Stimulated activated CD4-positive, alpha-beta T cell treated with anti-CD3 and anti-CD28 coated beads, Interleukin-4, amount 100 ng/mL, for 48 hours (primary cell): Measurements from ENCODE around the gene RAET1L.
"Not testable (repeated sequence)": the region's sequence is repeated elsewhere in the genome, so short reads cannot be mapped to it uniquely, and the experiment has no call there.

Source experiments
- DNase-seq, 2 donors: peaks; one replicate each; pipeline ENCODE4 v3.0.0-alpha.2; 2020; ENCODE audit warnings: low read depth in 2 of 2

The RAET1L gene

DNA sequence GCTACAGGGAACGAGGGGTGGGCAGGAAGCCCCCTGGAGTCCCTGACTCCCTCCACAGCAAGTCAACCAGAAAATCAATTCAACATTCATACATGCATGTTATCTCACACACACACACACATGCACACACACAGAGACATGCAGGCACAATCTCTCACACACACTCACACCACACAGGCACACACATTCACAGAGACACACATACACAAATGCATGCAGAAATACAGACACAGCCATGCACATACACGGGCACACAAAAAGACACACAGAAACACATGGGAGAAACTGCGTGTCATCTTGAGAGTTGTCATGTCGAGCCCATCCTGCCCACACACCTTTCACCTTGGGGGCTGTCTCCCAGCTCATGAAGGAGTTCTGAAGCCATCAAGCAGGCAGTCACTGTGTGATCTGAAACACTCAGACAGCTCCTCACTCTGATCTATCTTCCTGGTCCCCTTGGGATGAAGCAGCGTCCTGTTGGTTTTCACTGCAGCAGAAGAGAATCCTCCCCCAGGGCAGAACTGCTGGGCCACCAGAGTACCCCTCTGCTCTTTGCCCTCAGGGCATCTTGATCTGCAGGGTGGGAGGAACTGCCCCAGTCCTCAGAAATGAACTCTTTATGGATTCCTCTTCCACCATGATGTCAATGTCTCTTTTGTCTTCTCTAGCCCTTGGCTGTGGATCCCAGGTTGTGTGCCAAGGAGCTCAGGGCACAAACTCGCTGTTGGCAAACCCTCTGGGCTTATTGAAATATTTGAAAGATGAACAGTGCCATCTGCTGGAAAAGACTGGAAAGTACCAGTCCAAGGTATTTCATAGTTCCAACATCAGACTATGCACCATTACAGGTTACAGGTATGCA lies 8.8 kb downstream of the RAET1L start:
- no peak for DNase-seq

DNA sequence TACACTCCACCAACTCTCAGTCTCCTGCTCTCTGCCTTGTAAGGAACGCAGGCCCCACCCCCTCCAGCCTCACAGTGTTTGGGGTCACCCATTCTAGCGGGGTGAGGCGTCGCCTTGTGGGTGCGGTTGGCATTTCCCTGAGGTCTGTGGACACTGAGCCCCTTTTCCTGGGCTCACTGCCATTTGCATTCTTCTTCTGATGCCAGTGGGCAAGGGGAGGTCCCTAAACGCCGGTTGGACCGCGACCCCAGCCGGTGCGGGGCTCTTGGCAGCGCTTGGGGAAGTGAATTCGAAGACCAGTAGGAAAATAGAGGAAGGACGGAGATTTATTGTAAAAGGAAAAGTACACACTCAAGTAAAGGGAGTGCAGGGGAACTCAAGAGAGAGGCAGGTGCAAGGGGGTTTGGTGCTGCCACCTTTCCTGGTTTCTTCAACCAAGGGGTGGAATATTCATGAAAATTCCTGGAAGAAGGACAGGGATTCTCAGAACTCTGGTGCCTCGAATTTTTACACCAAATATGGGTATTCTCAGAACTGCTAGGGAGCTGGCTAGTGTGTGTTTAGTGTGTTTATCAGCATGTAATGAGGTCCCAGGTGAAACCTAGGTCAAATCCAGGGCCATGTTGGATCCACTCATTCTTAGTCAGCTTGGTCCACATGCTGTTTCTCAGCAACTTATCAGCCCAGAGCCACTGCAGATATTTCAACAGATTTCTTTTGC lies 9.9 kb downstream of the RAET1L start:
- not testable (repeated sequence) for DNase-seq

DNA sequence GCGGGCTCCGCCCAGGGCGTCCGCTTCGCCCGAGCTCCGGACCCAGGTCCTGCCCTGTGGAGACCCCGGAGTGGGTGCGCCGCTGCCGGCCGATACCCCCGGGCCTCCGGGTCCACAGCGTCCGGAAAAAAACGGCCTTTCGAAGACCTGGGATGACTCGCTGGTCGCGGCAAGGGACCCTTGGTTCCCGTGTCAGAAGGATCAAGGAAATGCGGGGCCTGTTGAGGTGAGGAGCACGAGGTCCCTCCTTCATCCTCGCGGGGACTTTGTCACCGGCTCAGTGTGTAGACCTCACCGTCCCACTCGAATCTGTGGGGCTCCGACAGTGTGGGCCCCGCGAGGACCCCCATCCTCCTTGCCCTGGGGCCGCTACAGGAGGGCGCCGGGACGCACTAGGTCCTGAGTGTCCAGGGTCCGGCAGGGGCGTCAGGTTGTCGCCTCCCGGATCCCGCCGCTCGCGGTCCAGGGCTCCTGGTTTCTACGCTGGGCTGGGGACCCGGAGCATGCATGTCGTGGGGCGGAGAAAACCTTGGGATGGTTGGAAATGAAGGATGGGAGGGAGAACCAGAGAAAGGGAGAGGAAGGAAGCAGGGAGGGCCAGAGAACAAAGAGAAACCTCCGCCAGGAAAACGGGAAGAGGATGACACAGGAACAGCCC lies 10.6 kb downstream of the RAET1L start:
- DNase-seq = not testable (repeated sequence)

DNA sequence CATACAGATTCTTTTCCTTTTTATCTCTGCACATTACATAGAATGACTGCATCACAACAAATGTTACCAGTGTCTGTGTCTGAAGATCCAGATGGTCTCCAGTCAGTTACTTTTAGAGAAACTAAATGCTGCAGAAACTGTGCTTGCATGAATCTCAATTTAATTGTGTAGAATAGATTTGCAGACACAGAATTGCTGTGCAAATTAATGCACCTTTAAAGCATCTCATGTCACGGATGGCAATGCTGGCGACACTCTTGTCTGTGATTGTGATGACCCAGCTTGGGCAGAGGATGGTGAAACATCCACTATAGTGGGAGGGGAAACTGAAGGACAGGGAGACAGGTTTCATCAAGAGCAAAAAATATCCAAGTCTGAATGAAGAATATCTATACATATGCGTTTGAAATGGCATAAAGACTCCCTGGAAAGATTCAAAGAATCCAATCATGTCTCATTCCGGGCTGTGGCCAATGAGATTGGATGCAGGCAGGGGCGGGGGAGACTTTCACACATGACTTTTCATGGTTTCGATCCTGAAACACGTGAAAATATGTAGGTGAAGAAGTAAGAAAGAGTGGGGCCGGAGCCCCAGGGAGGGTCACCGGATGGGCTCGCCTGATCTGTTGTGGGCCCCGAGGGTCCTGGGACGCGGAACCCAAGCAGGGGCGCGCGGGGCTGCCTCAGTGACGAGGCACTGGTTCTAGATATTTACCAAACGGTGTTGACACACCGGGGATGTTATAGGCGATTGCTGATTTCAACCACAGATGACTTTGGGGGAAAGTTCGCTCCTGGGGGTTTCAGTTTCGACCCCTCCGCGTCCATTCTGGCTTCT lies 11.3 kb downstream of the RAET1L start:
- DNase-seq = not testable (repeated sequence)

DNA sequence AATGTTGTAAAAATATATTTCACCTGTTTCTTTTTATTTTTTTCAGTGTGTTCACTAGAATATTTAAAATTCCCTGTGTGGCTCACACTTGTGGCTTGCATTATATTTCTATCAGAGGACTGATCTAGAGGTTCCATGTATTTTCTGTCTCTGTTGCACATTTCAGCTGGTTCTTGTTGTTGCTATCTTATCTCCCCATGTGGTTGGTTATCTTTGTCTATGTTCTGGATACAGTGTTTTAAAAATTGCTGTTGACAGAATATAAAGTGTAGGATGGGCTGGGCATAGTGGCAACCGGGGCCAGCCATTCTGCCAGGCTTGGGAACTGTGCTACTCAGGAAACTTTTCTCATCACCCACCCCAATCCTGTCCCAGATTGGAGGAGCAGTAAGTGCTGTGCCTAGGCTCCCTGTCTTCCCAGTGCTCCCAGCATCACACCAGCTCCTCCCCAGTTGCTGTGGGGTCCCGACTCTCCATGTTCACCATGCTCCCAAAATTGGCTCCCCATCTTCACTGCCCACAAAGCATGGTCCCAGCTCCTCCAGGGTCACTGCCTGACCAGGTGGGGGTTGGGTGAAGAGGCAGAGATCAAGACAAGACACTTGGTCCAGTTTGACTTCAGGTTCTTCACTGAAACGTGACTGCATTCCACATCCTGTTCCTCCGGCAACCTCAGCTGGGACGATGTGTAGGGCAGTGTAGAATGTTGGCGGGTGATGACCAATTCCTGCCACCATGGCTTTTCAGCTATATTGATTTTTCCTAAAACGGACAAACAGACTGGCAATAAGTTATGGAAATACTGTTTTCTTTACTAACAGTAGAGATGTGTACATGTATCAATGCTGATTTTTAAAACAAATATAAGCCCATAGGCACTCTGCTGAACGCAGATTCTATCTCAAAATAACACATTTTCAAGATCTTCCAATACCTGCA lies 12.2 kb downstream of the RAET1L start:
- not testable (repeated sequence) for DNase-seq

DNA sequence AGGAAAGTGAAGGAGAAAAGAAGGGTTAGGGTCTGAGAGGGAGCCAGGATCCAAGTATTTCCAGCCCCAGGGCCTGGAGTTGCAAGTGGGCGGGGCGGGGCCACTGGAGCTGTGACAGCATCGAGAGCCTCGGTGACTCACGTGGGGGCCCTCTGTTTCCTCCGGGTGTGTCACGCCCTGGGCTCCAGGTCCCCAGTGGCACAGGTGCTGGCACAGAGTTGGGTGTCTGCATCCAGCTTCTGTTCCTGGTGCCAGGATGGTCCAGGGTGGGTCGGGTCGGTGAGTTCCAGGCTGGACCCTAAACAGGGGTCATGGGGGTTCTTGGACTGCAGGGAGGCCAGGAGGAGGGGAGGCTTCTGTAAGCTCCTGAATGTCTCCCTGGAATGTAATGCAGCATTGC lies 16.7 kb downstream of the RAET1L start:
- DNase-seq = peak in 1 of 2 donors; percentile 50

DNA sequence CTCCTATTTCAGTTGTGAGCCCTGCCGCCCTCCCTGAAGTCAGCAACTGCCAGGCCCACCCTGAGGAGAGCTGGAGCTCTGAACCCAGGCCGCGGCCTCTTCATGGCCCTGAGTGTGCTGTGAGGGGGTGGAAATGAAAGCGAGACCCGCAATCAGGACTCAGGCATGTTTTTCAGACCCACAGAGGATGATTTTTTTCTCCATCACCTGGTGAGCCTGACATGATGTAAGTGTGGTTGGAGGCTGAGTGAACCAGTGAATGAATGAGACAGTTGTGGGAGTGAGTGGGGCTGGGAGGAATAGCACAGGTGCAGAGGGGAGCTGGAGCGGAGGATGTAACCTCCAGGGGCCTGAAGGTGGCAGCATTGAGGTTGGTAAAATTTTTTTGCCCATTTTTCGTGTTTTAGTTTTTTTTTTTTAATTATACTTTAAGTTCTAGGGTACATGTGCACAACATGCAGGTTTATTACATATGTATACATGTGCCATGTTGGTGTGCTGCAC lies 18.3 kb downstream of the RAET1L start:
- DNase-seq = peak in 1 of 2 donors; percentile 42

DNA sequence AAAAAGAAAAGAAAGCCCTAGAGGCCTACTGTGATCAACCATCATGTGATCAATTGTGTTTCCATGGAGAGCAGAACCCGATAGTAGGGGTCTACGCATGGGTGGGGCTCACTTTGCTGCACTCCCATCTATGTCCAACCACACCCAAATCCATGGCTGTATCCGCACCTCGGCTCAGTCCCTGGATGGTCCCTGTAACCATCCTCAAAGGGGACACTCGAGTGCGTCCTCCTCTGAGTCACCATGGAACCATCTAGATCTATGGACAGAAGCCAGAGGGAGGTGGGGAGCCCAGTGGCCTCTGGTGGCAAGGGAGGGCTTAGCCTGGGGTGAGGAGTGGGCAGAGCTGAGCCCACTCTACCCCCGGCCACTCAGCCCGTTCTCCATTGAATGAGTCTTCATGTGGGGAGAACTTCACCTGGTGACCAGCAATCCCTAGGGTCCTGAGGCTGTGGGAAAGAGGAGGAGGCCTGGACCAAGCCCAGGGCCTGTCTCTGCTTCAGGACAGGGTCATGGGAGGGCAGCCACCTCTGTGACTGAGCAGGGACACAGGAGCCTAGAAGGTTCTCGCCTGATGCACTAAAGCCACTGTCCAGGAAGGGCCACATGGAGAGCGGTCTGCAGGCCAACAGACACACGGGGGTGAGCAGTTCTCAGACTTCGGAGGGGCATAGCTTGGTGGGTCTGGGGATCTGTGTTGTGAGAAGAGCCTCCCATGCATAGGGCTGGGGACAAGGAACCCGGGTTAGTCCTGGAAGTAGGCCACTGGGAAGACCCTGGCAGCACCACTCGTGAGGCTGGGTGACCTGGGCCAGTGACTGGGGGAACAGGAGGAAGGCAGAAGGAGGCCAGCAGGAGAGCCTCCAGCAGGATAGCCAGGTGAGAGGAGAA lies 19.3 kb downstream of the RAET1L start:
- DNase-seq = no peak

DNA sequence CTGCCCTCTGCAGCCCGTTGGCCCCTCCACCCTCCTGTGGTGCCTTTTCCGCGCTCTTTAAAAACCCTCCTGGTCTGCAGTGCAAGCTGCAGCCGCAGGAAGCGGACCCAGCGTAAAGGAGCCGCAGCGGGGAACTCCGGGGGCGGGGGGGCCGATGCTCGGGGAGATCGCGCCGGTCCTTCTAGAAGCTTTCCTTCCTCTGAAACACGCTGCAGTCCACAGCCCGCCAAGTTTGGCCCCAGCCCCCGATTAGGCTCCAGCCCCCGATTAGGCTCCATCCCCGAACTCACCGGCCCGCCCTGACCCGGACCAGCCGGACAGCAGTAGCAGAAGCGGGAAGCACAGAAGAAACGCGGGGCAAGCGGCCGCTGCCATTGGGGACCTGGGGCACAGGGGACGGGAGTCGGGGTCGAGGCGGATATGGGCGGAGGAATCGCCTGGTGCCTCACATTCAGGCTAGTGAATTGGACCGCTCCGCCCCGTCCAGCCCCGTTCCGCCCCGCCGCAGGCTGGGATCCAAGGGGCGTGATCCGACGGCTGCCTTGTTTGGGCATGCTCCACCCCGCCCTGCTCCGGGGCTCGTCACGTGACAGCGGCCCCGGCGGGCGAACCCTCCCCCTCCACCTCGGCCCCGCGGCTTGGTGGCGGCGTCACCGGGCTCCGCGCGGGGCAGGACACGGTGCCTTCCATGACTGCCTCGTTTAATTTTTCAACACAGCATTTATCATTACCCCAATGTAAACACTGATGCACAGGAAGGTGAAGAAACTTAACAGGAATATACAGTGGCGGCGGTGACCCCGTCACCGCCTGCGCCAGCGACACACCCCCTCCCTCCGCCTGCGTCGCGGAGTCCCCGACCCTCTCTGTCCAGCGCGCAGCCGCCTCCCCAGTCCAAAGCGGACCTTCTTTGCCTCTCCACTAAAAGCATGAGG lies 20.3 kb downstream of the RAET1L start:
- peak; percentile 79 to 88 for DNase-seq

DNA sequence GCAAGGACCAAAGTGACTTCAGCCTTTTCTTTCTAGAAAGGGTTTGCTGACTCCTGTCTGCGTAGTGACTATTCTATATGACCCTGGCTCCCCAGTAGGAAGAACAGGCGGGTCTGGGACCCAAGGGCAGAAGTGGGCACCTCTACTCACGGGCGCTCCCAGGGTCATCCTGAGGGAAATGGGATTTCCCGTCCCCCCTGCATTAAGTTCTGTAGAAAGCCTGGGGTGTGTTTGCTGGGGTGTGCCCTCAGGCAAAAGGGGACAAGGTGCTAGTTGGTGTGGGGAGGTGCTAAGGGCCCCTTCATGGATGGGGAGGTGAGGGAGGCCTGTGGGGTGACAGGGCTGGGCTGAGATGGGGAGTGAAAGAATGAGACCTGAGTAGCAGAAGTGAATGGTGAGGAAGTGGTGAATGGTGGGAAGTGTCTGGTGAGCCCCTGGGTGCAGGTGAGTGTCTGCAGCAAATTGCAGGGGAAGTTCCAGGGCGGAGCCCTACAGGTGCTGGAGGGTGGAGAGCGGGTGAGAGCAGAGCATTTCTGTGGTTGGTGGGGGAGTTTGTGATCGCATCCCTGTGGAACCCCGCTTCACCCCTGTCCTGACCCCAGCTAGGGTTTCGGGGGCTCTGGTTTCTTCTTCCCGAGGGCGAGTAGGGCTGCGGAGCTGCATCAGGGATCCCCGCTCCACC lies 21.1 kb downstream of the RAET1L start:
- DNase-seq = no peak

DNA sequence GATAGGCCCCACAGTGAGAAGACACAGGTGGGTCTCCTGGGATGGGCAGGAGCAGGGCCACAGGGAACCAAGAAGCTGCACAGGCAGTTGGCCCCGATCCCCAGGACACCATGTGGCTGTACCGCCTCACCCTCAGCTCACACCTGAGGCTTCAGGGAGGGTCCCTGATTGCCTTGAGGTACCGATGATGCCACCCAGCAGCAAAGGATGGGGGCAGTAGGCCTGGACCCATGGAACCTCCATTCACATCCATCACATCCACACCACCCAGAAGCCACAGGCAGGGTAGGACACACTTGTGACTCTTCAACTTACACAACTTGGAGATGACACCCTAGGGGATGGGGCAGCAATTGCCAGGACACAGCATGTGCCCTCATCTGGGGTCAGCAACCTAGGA lies 21.7 kb downstream of the RAET1L start:
- DNase-seq = not testable (repeated sequence)

DNA sequence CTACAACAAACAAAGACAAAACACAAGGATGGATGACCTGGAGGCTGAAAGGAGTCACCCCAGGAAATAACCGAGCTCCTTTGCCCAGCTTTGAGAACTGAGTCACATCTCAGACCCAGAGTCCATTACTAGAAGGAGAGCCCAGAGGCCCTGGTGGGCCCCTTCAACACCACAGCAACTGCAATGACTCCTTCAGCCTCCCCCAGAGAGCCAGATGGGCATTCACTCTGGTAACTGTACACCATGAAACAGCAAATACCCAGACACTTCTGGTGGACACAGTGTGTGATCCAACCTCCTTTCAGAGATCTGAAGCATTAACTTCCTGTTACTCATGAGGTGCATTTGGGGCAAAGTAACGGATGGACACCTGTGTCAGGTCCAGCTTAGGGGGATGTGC lies 22.6 kb downstream of the RAET1L start:
- no peak for DNase-seq

DNA sequence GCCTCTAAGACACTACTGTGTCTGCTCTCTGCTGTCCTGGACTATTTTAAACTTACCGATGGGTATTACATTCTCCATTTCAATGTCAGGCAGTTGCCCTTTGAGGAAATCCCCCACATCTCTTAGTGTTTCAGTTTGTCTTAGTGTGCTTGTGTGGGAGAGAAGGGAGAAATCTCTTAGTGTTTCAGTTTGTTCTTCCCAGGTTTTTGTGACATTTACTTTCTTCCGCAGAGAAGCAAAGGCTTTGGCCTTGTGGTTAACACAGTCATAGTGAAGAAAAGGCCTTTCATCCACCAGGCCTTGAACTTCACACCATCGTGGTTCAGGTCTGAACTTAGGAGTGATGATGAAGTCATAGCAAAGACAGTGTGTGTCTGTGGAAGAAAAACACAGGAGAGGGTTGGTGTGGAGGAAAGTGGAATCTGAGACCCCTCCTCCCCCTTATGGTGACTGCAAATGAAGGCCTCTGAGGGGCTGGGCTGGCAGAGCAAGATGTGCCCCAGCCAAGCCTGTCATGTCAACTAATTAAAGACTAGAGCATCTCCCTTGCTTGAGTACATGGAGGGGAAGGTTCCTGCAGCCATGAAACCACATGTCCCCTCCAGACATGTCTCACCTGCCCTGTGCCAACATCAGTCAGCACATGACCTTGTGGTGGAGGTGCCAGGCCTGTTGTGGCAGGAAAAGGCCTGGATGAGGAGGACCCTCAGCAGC lies 23.9 kb downstream of the RAET1L start:
- no peak for DNase-seq

DNA sequence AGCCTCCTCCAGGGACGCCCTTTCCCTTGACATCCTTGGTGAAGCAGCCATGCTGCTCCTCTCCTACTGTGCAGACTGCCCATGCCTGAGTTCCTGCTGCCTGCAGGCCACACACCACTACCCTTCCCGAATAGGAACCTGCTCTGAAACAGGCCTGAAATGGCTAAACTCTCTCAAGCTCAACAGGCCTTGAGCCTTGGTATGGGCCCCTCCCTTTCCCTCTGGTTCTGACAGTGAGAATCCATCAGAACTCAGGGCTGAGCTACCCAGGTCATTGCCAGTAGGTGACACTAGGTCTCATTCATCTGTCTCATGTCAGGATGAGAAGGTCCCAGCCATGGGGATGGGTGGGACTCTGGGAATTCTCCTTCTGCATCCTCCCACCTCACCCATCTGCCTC lies 25.7 kb downstream of the RAET1L start:
- DNase-seq = no peak

DNA sequence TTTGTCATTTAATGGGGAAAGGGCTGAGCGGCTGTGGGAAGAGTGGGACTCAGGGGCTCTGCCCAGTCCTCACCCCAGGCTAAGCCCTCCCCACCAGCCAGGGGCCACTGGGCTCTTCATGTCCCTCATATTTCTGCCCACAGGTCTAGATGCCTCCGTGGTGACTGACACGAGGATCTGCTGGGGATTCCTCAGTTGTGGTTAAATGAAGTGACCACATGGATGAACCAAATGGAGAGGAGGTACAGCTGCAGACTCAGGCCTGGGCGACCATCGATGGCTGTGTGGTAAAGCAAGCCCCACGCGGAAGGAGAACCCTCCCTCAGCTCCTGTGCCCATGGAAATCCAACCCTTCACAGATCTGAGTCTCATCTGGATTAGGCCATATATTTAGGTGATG lies 29.4 kb downstream of the RAET1L start:
- DNase-seq = no peak

DNA sequence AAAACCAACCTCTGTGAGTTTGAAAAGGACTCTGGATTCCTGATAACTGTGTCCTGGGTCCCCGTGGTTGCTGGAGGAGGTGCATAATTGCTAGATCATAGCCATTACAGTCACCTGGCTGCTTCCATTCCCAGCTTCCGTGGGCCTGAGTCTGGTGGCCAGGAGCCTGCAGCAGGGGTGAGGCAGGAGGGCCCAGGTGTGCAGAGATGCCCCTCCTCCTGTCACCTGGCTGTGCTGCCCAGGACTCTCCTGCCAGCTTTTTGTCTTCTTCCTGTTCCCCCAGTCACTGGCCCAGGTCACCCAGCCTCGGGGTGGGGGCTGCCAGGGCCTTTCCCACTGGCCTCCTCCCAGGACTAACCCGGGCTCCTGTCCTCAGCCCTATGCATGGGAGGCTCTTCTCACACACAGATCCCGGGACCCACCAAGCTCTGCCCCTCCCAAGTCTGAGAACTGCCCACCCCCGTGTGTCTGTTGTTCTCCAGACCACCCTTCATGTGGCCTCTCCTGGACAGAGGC lies 30.0 kb downstream of the RAET1L start:
- DNase-seq = no peak

DNA sequence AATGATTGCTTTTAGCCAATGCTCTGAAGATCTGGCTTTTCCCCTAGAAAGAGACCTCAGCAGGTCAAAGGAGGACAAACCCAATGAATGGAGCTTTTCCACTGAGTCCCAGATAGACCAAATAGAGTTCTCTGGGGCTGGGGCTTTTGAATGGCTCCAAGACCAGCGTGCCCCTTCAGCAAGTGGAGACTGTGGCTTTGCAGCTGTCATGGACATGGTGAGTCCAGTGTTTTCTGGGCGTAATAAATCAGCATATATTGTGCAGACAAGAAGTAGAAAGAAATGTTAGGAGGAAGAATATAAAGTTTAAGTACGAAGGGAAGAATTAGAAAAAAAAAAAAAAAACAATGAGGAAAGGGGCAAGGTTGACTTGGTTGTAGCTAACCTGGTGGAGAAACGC lies 33.5 kb downstream of the RAET1L start:
- no peak for DNase-seq
